HCT116 (cell line): Measurements from ENCODE around the gene PIGM.

Source experiments
- ELF1 ChIP-seq: IDR thresholded peaks from 2 replicates; pipeline ENCODE4 v1.6.1; 2012; ENCODE audit warnings: low read depth, borderline replicate concordance
- TF ChIP-seq, protein P1 (sequence below), 3 experiments: fragments of 200-600 bp in 1 of 3; sonication (generic) in 1 of 3; IDR thresholded peaks in 2 of 3; conservative IDR thresholded peaks in 1 of 3; 2 replicates each; pipeline ENCODE4 v1.5.1; 2012 to 2017; ENCODE audit warnings: low read depth in 2 of 3, low read length in 2 of 3, antibody characterized with exemption in 1 of 3, borderline replicate concordance in 1 of 3, control low read depth in 1 of 3, mild to moderate bottlenecking in 1 of 3, mixed read lengths in 1 of 3, mixed run types in 1 of 3, moderate library complexity in 1 of 3; ENCODE audit not compliant: insufficient read depth in 1 of 3

GRCh38 chr1:160058087-160058486 lies 26.3 kb upstream of the PIGM start:
- TF ChIP-seq, protein P1, sequence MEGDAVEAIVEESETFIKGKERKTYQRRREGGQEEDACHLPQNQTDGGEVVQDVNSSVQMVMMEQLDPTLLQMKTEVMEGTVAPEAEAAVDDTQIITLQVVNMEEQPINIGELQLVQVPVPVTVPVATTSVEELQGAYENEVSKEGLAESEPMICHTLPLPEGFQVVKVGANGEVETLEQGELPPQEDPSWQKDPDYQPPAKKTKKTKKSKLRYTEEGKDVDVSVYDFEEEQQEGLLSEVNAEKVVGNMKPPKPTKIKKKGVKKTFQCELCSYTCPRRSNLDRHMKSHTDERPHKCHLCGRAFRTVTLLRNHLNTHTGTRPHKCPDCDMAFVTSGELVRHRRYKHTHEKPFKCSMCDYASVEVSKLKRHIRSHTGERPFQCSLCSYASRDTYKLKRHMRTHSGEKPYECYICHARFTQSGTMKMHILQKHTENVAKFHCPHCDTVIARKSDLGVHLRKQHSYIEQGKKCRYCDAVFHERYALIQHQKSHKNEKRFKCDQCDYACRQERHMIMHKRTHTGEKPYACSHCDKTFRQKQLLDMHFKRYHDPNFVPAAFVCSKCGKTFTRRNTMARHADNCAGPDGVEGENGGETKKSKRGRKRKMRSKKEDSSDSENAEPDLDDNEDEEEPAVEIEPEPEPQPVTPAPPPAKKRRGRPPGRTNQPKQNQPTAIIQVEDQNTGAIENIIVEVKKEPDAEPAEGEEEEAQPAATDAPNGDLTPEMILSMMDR (IDR thresholded peaks at IDR 0.05 in 2 of 3, conservative IDR thresholded peaks at IDR 0.05 in 1 of 3; ENCODE audit: borderline replicate concordance in 1 of 3, insufficient read depth in 1 of 3, low read depth in 2 of 3, low read length in 2 of 3): peak; percentile 37 to 51 (median 46); a peak in 5 of 6 replicates
- no peak for TF ChIP-seq ELF1
